ENCODE measurements around the gene MAML2.

Gene MAML2

GRCh38 chr11:96105944-96106343 lies 237.1 kb downstream of the MAML2 start:
- H3K4me3 ChIP-seq (ENCODE audit: control insufficient read depth, low read depth, low read length), result no peak overlapping the region
- DNase-seq (ENCODE audit: low read depth), result no peak
- TF ChIP-seq CTCF (conservative IDR thresholded peaks at IDR 0.05; ENCODE audit: control insufficient read depth, insufficient read depth, low read depth, low read length), result no peak

GRCh38 chr11:96105197-96105895 lies 237.6 kb downstream of the MAML2 start:
- peak; percentile 46 for DNase-seq (ENCODE audit: low read depth)
- H3K4me3 ChIP-seq (ENCODE audit: control insufficient read depth, low read depth, low read length), result no peak overlapping the region
- no peak for TF ChIP-seq CTCF (conservative IDR thresholded peaks at IDR 0.05; ENCODE audit: control insufficient read depth, insufficient read depth, low read depth, low read length)

- TF ChIP-seq CTCF (conservative IDR thresholded peaks at IDR 0.05; ENCODE audit: control insufficient read depth, insufficient read depth, low read depth, low read length), result no peak
- H3K4me3 ChIP-seq (ENCODE audit: control insufficient read depth, low read depth, low read length), result no peak overlapping the region
- no peak for DNase-seq (ENCODE audit: low read depth)
Measured at GRCh38 chr11:96104496-96104895, 238.5 kb downstream of the MAML2 start.

- no peak for TF ChIP-seq CTCF (conservative IDR thresholded peaks at IDR 0.05; ENCODE audit: control insufficient read depth, insufficient read depth, low read depth, low read length)
- no peak for DNase-seq (ENCODE audit: low read depth)
- H3K4me3 ChIP-seq (ENCODE audit: control insufficient read depth, low read depth, low read length), result no peak overlapping the region
Measured at GRCh38 chr11:96103721-96104120, 239.3 kb downstream of the MAML2 start.

- no peak overlapping the region for H3K4me3 ChIP-seq (ENCODE audit: control insufficient read depth, low read depth, low read length)
- no peak for TF ChIP-seq CTCF (conservative IDR thresholded peaks at IDR 0.05; ENCODE audit: control insufficient read depth, insufficient read depth, low read depth, low read length)
- peak; percentile 38 for DNase-seq (ENCODE audit: low read depth)
Measured at GRCh38 chr11:96103102-96103501, 239.9 kb downstream of the MAML2 start.

- DNase-seq (ENCODE audit: low read depth), result peak; percentile 45
Measured at GRCh38 chr11:96102664-96103078, 240.3 kb downstream of the MAML2 start.

More at GRCh38 chr11:96102664-96103078, 240.3 kb downstream of the MAML2 start:
- TF ChIP-seq CTCF (conservative IDR thresholded peaks at IDR 0.05; ENCODE audit: control insufficient read depth, insufficient read depth, low read depth, low read length), result no peak
- no peak overlapping the region for H3K4me3 ChIP-seq (ENCODE audit: control insufficient read depth, low read depth, low read length)
